Measurements from ENCODE around the gene NEU4.
"Not testable (repeated sequence)": the region's sequence is repeated elsewhere in the genome, so short reads cannot be mapped to it uniquely, and the experiment has no call there.

NEU4 gene

GRCh38 chr2:241814393-241814642, 5.3 kb downstream of the NEU4 start:
- DNase-seq (ENCODE audit: low spot score): no peak

DNA sequence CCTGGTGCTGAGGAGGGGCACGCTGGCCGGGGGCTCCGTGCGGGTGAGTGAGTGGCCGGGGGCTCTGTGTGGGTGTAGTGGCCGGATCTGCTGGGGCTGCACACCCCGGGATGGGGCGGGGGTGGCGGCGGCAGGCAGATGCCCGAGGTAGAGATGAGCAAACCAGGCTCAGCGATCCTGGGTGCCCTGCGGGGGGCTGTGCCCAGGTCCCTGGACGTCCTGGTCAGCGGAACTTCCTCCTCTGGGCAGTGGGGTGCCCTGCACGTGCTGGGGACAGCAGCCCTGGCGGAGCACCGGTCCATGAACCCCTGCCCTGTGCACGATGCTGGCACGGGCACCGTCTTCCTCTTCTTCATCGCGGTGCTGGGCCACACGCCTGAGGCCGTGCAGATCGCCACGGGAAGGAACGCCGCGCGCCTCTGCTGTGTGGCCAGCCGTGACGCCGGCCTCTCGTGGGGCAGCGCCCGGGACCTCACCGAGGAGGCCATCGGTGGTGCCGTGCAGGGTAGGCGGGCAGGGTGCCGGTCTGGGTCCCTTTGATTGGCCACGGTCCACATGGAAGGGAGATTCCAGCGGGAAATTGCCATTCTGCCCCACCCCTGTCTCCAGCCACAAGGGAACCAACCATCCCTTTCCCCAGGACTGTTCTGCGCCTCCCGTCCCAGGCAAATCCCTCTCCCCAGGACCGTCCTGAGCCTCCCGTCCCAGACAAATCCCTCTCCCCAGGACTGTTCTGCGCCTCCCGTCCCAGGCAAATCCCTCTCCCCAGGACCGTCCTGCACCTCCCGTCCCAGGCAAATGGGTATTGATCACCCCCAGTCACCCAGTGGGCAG, 5.9 kb downstream of the NEU4 start:
- DNase-seq (ENCODE audit: low spot score): no peak

- DNase-seq (ENCODE audit: low spot score): no peak
Measured at GRCh38 chr2:241815477-241816430, 6.8 kb downstream of the NEU4 start.

GRCh38 chr2:241816431-241817121, 7.6 kb downstream of the NEU4 start:
- no peak for DNase-seq (ENCODE audit: low spot score)

DNA sequence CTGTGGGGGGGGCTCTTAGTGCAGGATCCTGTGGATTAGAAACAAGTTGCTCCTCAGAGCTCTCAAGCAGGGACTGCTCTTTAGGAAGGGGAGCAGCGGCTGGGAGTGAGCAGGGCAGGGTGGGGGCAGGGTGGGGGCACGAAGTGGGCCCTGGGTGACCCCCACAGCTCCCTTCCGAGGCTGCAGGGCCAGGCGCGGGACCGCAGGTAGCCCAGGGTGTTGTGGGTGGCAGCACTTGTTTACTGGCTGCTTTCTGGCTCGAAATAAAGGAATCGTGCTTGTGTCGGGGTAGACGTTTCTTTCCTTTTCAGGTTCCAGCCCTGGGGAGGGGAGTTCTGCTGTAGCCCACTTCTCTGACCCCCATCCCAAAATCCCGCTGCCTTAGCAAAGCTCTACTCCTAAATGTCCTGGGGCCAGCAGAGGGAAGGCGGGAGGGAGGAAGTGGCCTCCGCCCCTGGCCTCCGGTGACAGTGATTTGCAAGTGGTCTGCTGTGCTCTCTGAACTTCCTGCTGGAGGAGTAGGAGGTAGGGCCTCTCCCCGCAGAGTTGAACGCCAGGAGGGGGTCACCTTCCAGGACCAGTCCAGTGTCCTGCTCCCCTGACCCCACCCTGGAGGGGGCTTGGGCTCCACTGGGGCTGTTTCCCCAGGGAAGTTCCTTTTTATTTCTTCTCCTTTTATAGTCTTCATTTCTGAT, 8.3 kb downstream of the NEU4 start:
- no peak for DNase-seq (ENCODE audit: low spot score)

DNA sequence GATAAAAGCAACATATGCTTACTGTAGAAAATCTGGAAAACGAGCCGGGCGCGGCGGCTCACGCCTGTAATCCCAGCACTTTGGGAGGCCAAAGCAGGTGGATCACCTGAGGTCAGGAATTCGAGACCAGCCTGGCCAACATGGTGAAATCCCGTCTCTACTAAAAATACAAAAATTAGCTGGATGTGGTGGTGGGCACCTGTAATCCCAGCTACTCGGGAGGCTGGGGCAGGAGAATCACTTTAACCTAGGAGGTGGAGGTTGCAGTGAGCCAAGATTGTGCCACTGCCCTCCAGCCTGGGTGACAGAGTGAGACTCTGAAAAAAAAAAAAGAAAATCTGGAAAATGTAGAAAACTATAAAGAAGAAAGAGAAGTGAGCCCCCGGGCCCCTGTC, 8.8 kb downstream of the NEU4 start:
- not testable (repeated sequence) for DNase-seq (ENCODE audit: low spot score)

- no peak for DNase-seq (ENCODE audit: low spot score)
Measured at GRCh38 chr2:241818229-241818942, 9.4 kb downstream of the NEU4 start.

- no peak for DNase-seq (ENCODE audit: low spot score)
Measured at GRCh38 chr2:241818943-241819270, 9.9 kb downstream of the NEU4 start.

- DNase-seq (ENCODE audit: low spot score): not testable (repeated sequence)
Measured at GRCh38 chr2:241819947-241820624, 11.1 kb downstream of the NEU4 start.

- no peak for DNase-seq (ENCODE audit: low spot score)
Measured at GRCh38 chr2:241820625-241821384, 11.8 kb downstream of the NEU4 start.

- no peak for DNase-seq (ENCODE audit: low spot score)
Measured at GRCh38 chr2:241821460-241822263, 12.7 kb downstream of the NEU4 start.

DNA sequence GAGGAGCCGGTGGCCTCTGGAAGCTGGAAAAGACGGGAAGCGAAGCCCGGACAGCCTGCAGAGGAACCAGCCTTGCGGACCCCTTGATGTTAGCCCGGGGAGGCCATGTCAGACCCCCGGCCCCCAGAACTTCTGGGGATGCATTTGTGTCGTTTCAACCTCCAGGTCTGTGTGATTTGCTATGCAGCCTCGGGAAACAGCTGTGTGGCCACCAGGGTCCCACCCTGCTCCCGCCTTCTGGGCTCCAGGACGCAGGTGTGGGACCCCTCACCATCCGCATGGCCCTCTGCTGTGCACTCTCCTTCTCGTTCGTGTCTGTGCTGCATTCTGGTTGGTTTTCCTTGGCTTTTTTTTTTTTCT, 13.3 kb downstream of the NEU4 start:
- no peak for DNase-seq (ENCODE audit: low spot score)

- not testable (repeated sequence) for DNase-seq (ENCODE audit: low spot score)
Measured at GRCh38 chr2:241823531-241824437, 14.8 kb downstream of the NEU4 start.

- DNase-seq (ENCODE audit: low spot score): no peak
Measured at GRCh38 chr2:241827394-241827793, 18.4 kb downstream of the NEU4 start.

DNA sequence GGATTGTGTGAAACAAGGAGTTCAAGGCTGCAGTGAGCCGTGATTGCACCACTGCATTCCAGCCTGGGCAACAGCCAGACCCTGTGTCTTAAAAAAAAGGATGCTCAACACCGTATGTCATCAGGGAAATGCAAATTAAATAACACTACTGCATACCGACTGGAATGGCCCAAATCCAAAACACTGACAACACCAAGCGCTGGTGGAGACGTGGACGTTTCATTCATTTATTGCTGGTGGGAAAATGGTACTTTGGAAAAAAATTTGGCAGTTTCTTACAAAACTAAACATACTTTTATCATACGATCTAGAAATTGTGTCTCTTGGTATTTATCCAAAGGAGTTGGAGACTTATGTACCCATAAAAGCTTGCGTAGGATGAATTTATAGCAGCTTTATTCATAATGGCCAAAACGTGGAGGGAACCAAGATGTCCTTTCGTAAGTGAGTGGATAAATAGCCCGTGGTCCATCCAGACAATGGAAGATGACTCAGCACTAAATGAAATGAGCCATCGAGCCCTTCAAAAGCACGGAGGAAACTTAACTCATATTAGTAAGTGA, 24.2 kb downstream of the NEU4 start:
- DNase-seq (ENCODE audit: low spot score): no peak

- DNase-seq (ENCODE audit: low spot score): not testable (repeated sequence)
Measured at GRCh38 chr2:241833756-241834526, 24.9 kb downstream of the NEU4 start.

- no peak for DNase-seq (ENCODE audit: low spot score)
Measured at GRCh38 chr2:241834527-241835210, 25.7 kb downstream of the NEU4 start.

Measured in globus pallidus (tissue), 1 donor.